GM21786 (cell line): Measurements from ENCODE around the gene KCNJ6.
"Not testable (repeated sequence)": the region's sequence is repeated elsewhere in the genome, so short reads cannot be mapped to it uniquely, and the experiment has no call there.

Experiments
- ATAC-seq: cut with Tn5 transposase; IDR thresholded peaks from one replicate; pipeline ENCODE4 v1.9.1; 2021; ENCODE audit not compliant: unreplicated experiment

Gene KCNJ6

GRCh38 chr21:37686991-37687810 is 229.1 kb downstream of the KCNJ6 start:
- ATAC-seq = no peak

- no peak for ATAC-seq
These were observed 231.7 kb downstream of the KCNJ6 start for GRCh38 chr21:37684547-37684946.

- no peak for ATAC-seq
These were observed 232.2 kb downstream of the KCNJ6 start for GRCh38 chr21:37684115-37684493.

GRCh38 chr21:37683396-37684114 is 232.7 kb downstream of the KCNJ6 start:
- no peak for ATAC-seq

GRCh38 chr21:37682966-37683365 is 233.3 kb downstream of the KCNJ6 start:
- no peak for ATAC-seq

GRCh38 chr21:37677006-37677405 is 239.3 kb downstream of the KCNJ6 start:
- ATAC-seq = no peak

GRCh38 chr21:37675202-37675801 is 241.0 kb downstream of the KCNJ6 start:
- ATAC-seq = no peak

- no peak for ATAC-seq
These were observed 242.3 kb downstream of the KCNJ6 start for GRCh38 chr21:37673801-37674575.

GRCh38 chr21:37671381-37671780 is 244.9 kb downstream of the KCNJ6 start:
- no peak for ATAC-seq

GRCh38 chr21:37670883-37671282 is 245.4 kb downstream of the KCNJ6 start:
- no peak for ATAC-seq

GRCh38 chr21:37669249-37669648 is 247.0 kb downstream of the KCNJ6 start:
- ATAC-seq = no peak

GRCh38 chr21:37668462-37669239 is 247.6 kb downstream of the KCNJ6 start:
- no peak for ATAC-seq

- ATAC-seq = no peak
These were observed 248.9 kb downstream of the KCNJ6 start for GRCh38 chr21:37667380-37667779.

GRCh38 chr21:37665230-37666024 is 250.8 kb downstream of the KCNJ6 start:
- no peak for ATAC-seq

GRCh38 chr21:37662227-37662626 is 254.0 kb downstream of the KCNJ6 start:
- not testable (repeated sequence) for ATAC-seq

GRCh38 chr21:37660709-37661108 is 255.5 kb downstream of the KCNJ6 start:
- ATAC-seq = no peak

GRCh38 chr21:37659874-37660273 is 256.4 kb downstream of the KCNJ6 start:
- no peak for ATAC-seq

- ATAC-seq = no peak
These were observed 257.3 kb downstream of the KCNJ6 start for GRCh38 chr21:37658817-37659458.
